NK-92 treated with Interleukin-12 subunit alpha and Interleukin-12 subunit beta, amount 100 ng/mL, for 24 hours (cell line): ENCODE results near the gene STAU1.
"Not testable (repeated sequence)": the region's sequence is repeated elsewhere in the genome, so short reads cannot be mapped to it uniquely, and the experiment has no call there.

Source experiments
- DNase-seq: peaks from one replicate; lab custom pipeline; 2025; lab: John Stamatoyannopoulos, UW

STAU1 gene, protein sequence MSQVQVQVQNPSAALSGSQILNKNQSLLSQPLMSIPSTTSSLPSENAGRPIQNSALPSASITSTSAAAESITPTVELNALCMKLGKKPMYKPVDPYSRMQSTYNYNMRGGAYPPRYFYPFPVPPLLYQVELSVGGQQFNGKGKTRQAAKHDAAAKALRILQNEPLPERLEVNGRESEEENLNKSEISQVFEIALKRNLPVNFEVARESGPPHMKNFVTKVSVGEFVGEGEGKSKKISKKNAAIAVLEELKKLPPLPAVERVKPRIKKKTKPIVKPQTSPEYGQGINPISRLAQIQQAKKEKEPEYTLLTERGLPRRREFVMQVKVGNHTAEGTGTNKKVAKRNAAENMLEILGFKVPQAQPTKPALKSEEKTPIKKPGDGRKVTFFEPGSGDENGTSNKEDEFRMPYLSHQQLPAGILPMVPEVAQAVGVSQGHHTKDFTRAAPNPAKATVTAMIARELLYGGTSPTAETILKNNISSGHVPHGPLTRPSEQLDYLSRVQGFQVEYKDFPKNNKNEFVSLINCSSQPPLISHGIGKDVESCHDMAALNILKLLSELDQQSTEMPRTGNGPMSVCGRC

DNA sequence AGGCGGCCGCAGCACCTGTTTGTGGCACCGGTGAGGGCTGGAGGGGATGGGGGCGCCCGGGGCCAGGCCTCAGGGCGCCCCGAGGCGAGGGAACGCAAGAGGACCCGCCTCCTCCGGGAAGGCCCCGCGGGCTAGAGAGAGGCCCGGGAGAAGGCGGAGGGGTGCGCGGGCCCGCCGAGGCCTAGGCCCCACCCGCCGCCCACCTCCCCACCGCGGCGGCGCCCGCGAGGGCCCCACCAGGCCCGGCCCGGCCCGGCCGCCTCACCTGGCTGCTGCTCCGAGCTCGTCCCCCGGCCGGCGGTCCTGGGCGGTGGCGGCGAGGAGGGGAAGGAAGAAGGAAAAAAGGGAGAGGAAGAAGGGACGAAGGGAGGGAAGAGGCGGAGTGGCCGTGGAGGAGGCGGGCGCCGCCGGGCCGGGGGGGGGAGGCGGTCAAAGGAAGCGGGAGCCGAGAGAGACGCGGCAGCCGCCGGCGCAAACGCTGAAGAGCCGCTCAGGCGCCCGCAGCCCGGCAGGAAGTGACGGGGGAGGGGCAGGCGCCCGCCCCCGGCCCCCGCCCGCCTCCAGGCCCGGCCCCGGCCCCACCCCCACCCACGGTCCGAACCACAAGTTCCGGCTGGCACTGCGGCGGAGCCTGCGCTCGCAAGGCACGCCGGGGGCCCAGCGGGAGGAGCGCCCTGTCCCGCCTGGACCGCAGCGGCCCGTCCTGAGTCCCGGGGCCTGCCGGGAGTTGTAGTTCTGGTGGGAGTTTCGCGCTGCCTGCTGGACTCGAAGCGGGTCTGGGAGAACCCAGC, at the start of gene STAU1:
Gene STAU1 (minus strand): TSS at position 484 of the 791 bp plus-strand sequence. CDS start 22,133 bp downstream, outside the sequence.
- peak; percentile 95 for DNase-seq

DNA sequence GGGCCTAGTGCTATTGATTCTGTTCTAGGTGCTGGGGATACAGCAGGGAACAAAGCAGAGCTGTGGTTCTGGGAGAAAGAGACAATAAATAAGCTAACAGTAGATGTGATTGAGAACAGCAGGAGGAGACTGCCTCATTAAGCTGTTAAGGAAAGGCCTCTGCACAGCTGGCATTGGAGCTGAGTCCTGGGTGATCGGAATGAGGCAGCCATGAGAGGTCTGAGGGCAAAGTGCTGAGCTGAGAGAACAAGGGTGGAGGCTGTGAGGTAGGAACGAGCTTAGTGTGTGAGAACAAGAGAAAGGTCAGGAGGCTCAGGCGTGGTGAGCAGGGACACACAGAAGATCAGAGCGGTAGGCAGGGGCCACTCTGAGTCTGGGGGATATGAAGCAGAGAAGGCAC, 49.4 kb upstream of the STAU1 start:
- no peak for DNase-seq

DNA sequence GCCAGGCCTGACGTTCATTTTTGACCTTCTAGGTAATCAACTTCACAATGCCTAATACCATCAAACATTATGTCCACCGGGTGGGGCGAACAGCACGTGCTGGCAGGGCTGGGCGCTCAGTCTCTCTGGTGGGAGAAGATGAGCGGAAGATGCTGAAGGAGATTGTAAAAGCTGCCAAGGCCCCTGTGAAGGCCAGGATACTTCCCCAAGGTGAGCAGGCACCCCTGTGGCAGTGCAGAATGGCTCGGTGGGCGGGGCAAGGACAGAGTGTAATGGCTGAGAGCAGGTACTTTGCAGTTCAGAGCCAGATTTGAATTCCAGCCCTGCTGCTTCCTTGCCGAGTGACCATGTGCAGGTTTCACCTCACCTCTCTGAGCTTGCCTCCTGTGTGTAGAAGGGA, 48.2 kb upstream of the STAU1 start:
- DNase-seq: no peak

DNA sequence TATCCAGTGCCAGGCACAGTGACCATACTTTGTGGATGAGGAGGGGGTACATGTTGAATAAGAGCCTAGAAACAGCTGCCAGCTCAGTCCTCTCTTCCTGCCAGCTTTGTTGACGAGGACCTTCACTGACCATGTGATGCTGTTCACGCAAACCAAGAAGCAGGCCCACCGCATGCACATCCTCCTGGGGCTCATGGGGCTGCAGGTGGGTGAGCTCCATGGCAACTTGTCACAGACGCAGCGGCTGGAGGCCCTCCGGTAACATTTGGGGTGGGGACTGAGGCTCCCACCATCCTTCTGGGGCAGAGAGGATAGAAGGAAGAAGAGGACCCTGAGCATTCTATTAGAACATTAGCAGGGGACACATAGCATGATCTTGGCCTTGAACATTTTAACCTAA, 46.7 kb upstream of the STAU1 start:
- no peak for DNase-seq

- DNase-seq: no peak
These were observed 45.1 kb upstream of the STAU1 start for GRCh38 chr20:49233226-49233625.

GRCh38 chr20:49231471-49231870, 43.3 kb upstream of the STAU1 start:
- no peak for DNase-seq

DNA sequence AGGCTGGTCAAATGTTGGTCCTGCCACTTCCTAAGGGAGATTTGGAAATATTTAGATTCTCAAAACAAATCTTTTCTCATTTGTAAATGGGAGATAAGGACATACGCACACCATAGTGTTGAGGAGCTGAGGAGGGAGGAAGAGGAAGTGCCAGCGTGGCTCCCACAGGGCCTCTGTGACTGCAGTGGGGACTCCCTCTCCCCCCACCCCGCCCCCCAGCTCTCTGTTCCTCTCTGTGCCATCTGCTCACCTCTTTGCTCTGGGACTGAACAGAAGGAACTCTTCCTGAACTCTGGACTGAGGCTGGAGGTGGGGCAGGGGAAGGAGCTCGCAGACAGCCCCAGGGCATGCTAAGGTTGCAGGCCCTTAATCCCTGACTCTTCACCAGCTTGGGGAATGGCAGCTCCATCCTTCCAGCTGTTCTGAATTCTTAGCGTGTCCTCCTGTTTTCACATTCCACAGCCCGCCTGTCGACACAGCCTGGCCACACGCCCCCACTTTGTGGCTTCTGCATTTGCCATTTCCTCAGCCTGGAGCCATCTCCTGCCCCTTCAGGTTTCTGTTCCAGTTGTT, 42.5 kb upstream of the STAU1 start:
- DNase-seq: no peak

DNA sequence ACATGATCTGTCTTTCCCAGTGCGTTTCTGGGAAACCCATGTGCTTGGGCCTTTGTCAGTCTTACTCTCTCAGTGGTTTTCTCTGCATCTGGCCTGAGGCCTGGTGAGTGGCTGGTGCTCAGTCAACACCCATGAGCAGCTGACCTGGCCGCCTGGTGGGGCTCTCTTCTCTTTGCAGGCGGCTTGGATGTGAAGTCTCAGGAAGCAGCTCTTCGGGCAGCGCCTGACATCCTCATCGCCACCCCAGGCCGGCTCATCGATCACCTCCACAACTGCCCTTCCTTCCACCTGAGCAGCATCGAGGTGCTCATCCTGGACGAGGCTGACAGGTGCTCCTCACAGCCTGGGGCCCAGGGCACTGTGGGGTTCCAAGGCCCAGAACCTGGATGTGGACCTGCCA, 41.9 kb upstream of the STAU1 start:
- DNase-seq: no peak

DNA sequence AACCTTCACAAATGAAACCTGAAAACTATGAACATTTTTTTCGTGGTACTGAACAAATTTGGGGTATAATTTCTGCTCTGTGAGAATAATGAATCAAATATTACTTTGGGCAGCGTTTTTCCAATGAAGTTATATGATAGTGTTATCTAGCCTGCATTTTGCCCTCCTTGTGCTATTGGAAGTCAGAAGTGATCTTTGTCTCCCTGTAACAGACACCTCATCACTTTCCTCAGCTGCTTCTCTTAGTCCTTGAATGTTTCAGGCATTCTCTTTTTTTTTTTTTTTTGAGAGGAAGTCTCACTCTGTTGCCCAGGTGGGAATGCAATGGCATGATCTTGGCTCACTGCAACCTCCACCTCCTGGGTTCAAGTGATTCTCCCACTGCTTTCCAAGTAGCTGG, 41.2 kb upstream of the STAU1 start:
- no peak for DNase-seq

- no peak for DNase-seq
These were observed 40.5 kb upstream of the STAU1 start for GRCh38 chr20:49228676-49229075.

GRCh38 chr20:49225896-49226295, 37.8 kb upstream of the STAU1 start:
- DNase-seq: no peak

DNA sequence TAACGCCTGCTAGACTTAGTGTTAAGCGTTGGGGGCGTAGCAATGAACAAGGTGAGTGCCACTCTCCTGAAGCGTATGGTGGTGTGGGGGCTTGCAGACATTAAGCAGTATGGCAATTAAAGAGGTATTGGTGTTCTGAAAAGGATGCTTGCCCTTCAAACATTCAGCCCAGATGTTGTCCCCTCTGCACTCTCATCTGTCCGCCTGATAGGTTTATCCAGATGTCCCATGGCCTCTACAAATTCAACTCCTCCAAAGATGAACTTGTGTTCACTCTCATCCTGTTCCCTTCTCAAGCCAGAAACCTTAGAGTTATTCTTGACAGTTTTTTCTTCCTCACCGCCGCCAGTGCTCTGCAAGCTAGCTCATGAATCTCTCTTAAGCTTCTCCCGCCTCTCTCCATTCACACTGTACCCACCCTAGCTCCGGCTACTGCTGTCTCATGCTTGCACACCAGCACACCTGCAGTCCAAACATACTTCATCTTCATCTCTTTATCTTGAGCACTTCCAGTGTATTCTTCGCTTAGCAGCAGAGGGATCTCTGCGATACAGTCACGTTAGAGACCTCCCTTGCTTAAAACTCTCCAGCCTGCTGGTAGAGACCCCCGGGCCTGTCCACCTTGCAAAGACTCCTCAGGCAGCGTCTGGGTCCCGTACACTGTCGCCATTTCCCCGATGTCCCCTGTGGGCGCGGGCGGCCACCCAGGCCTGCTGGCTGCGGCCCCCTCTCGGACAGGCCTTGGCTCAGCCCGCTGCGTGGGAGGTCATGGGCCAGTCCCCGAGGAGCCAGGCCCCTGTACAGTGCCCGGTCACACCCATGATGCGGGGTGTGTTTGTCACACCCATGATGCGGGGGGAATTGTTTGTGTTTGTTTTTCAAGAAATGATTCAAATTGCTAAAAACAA, 32.0 kb upstream of the STAU1 start:
- DNase-seq: no peak

DNA sequence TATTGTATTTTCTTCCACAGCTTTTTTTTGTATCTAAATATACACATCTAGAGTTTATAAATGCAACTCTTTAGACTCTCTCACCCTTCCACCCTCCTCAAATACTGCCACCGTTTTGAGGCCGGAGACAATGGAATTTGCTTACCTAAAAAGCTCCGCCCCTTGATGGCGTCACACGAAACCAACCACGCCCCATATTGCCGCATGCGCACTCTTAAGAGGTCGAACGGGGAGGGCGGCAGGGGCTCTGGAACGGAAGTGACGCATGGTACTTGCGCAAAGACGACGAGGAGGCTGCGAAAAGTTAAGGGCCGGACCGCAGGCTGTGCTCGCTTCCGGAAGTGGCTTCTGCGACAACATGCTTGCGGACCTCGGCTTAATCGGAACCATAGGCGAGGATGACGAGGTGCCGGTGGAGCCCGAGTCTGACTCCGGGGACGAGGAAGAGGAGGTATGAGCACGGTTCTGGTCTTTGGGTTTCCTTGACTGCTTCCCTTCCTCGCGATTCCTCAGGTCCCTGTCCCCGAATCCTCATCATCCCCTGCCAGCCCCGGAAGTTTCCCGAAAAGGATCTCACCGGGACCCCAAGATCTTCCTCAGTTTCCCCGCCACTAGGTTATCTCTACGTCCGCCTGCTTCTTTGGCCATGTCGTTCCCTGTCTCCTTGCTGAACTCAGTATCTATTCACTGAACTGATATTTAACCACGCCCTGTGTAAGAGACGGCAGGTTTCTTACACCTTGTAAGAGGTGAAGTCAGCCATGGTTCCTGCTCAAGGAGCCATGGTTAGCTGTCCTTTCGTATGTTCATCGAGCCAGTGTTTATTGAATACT, 31.2 kb upstream of the STAU1 start, which contains the start of gene DDX27:
Gene DDX27 (plus strand): TSS at position 326 of the 833 bp plus-strand sequence. CDS start 33 bp downstream, at position 359.
- peak; percentile 95 for DNase-seq

GRCh38 chr20:49218739-49219090, 30.6 kb upstream of the STAU1 start:
- DNase-seq: not testable (repeated sequence)

DNA sequence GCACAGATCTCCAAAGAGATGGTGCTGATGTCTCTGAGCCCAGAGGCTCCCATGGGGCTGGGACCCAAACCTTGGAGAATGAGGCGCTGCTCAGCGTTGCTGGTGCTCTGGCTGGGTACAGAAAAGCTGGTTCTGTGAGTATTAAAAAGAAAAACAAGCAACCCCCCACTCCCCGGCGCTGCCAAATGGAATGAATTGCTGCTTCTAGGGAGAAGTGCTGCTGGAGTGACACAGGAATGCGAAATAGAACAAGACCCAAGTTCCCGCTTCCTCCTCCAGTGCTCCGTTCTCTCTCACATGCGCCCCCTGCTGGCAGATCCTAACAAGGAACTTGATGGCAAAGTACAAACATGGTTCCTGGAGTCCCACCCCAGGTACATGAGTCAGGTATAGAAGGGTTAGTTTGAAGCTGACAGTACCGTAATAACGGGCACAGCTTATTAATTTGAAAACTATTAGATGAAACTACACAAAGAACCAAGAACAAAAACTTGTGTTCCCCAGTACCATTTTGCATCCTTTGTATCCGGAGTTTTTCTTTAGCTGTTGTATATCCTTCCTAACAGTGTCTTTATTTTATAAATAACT, 29.0 kb upstream of the STAU1 start:
- peak; percentile 84 for DNase-seq

- DNase-seq: no peak
These were observed 27.1 kb upstream of the STAU1 start for GRCh38 chr20:49215232-49215631.

GRCh38 chr20:49214571-49214970, 26.4 kb upstream of the STAU1 start:
- DNase-seq: no peak

DNA sequence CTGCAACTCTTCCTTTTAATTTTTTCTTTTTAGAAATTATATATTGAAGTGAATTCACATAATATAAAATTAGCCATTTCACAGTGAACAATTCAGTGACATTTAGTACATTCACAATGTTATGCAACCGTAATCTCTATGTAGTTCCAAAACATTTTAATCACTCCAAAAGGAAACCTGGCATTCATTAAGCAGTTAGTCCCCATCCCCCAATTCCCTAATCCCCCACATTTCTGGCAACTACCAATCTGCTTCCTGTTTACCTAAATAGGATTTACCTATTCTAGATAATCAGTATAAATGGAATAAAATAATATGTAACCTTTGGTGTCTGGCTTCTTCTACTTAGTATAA, 22.6 kb upstream of the STAU1 start:
- no peak for DNase-seq

GRCh38 chr20:49210101-49210756, 22.1 kb upstream of the STAU1 start:
- no peak for DNase-seq

DNA sequence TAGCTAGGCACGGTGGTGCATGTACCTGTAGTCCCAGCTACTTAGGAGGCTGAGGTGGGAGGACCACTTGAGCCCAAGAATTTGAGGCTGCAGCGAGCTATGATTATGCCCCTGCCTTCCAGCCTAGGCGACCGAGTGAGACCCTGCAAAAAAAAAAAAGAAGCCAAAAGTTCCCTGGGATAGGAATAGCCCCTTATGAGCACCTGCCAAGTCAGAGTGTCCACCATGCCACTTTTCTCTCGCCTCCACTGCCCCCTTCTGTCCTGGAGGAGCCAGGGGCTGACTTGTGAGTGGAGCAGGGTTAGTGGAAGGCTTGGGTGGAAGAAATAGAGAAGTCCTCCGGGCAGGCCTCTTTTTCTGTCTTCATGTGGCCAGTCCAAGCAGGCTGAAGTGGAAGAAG, 18.9 kb upstream of the STAU1 start:
- DNase-seq: no peak
